T-helper 2 cell treated with Interferon-gamma antibody and Interleukin-4, amounts not matched to agents 5 μg/mL and 100 μg/mL, for 36 hours (primary cell): ENCODE measurements around the gene KBTBD8.

Experiments
- DNase-seq: peaks from one replicate; pipeline ENCODE4 v3.0.0; 2021; ENCODE audit warnings: low spot score
- H3K27ac Mint-ChIP-seq: one replicate; pipeline ENCODE4 v1.8.0; 2021; ENCODE audit warnings: mild to moderate bottlenecking, mixed read lengths
- H3K27me3 Mint-ChIP-seq: one replicate; pipeline ENCODE4 v1.8.0; 2021; ENCODE audit warnings: low read depth, mixed read lengths
- H3K36me3 Mint-ChIP-seq: one replicate; pipeline ENCODE4 v1.8.0; 2021; ENCODE audit warnings: low read depth, mixed read lengths
- H3K4me1 Mint-ChIP-seq: one replicate; pipeline ENCODE4 v1.8.0; 2021; ENCODE audit warnings: low read depth, mixed read lengths
- H3K4me3 Mint-ChIP-seq: one replicate; pipeline ENCODE4 v1.8.0; 2022; ENCODE audit warnings: mild to moderate bottlenecking, moderate library complexity, mixed read lengths
- H3K9me3 Mint-ChIP-seq: one replicate; pipeline ENCODE4 v1.8.0; 2021; ENCODE audit warnings: mixed read lengths

The KBTBD8 gene

GRCh38 chr3:67008388-67008787 is 10.3 kb downstream of the KBTBD8 start:
- no peak for DNase-seq
- Mint-ChIP-seq H3K4me3 (no peak overlapping the region), H3K27me3 (no peaks in the 10 kb centered on the region), H3K4me1 (peaks cover 9% of the 10 kb centered on the region), H3K36me3 (peaks cover 33% of the 10 kb centered on the region), H3K9me3 (no peaks in the 10 kb centered on the region), H3K27ac (no peak overlapping the region)

GRCh38 chr3:67009716-67010115 is 11.6 kb downstream of the KBTBD8 start:
- Mint-ChIP-seq H3K27me3 (no peaks in the 10 kb centered on the region), H3K4me1 (peaks cover 5% of the 10 kb centered on the region), H3K9me3 (no peaks in the 10 kb centered on the region), H3K4me3 (no peak overlapping the region), H3K36me3 (peaks cover 26% of the 10 kb centered on the region), H3K27ac (no peak overlapping the region)
- no peak for DNase-seq

- H3K4me3 Mint-ChIP-seq: no peak overlapping the region
- no peaks in the 10 kb centered on the region for H3K9me3 Mint-ChIP-seq
- no peaks in the 10 kb centered on the region for H3K27me3 Mint-ChIP-seq
- no peak for DNase-seq
- H3K27ac Mint-ChIP-seq: no peak overlapping the region
- peaks cover 17% of the 10 kb centered on the region for H3K36me3 Mint-ChIP-seq
- peaks cover 3% of the 10 kb centered on the region for H3K4me1 Mint-ChIP-seq
Measured at GRCh38 chr3:67011414-67012131, 13.5 kb downstream of the KBTBD8 start.

DNA sequence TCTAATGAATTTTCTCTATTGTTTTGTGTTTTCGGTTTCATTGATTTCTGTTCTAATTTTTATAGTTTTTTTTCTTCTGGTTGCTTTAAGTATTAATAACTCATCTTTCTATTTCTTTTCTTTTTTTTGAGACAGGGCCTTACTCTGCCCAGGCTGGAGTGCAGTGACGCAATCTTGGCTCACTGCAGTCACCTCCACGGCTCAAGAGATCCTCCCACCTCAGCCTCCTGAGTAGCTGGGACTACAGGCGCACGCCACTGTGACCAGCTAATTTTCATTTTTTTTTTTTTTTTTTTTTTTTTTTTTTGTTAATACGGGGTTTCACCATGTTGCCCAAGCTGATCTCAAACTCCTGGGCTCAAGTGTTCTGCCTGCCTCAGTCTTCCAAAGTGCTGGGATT is 14.5 kb downstream of the KBTBD8 start:
- H3K36me3 Mint-ChIP-seq: peaks cover 17% of the 10 kb centered on the region
- no peaks in the 10 kb centered on the region for H3K27me3 Mint-ChIP-seq
- H3K4me1 Mint-ChIP-seq: peaks cover 5% of the 10 kb centered on the region
- H3K27ac Mint-ChIP-seq: no peak overlapping the region
- H3K4me3 Mint-ChIP-seq: no peak overlapping the region
- H3K9me3 Mint-ChIP-seq: no peaks in the 10 kb centered on the region
- DNase-seq: no peak

DNA sequence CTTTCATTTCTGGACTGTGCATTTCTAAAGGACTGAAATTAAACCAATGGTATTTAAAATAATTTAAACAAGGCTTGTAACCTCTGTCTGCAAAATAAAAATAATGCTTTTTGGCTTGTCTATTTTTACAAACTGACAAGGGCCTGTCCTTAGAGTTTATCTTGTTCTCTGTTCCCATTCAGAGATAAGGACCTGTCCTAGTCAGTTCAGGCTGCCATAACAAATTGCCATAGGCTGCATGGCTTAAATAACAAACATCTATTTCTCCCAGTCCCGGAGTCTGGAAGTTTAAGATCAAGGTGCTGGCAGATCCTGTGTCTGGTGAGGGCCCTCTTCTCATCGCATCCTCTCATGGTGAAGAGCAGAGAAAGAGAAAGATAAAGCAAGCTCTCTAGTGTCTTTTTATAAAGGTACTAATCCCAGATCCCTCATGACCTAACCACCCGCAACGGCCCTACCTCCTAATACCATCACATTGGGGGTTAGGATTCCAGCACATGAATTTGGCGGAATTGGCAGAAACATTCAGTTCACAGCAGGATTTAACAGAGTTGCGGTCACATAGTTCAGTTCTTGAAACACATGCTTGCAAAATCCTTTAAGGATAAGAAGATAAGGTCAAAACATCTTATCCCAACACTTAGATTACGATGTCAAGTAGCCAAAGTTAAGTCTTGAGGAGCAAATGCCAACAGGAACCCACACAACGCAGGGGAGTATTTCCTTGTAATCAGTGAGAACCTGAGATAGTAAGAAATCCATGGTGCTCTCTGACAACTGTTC is 17.8 kb downstream of the KBTBD8 start:
- Mint-ChIP-seq H3K36me3 (peaks cover 2% of the 10 kb centered on the region), H3K27me3 (peaks cover 4% of the 10 kb centered on the region), H3K9me3 (no peaks in the 10 kb centered on the region), H3K4me1 (peaks cover 9% of the 10 kb centered on the region), H3K27ac (no peak overlapping the region), H3K4me3 (no peak overlapping the region)
- no peak for DNase-seq

- Mint-ChIP-seq H3K27me3 (peaks cover 4% of the 10 kb centered on the region), H3K4me1 (peaks cover 9% of the 10 kb centered on the region), H3K27ac (no peak overlapping the region), H3K9me3 (no peaks in the 10 kb centered on the region), H3K4me3 (no peak overlapping the region), H3K36me3 (peaks cover 2% of the 10 kb centered on the region)
- no peak for DNase-seq
Measured at GRCh38 chr3:67016522-67017080, 18.5 kb downstream of the KBTBD8 start.

DNA sequence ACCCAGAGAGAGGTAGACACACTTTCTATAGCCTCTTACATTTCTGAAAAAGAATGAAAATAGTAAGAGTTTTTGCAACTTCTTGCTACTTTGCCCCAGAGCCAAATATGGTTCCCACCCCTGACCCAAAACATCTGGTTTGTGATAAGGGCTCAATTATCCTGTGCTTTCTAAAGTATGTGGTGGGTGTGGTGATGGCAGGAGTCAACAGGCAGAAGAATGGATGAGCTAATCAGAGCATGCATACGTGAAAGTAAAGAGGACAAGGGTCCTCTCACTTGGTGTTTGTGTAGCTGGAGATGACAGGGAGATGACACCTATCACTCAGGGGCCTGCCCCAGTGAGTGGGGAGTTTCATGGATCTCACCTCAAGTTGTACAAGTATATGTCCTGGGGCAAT is 19.1 kb downstream of the KBTBD8 start:
- no peak for DNase-seq
- Mint-ChIP-seq H3K27ac (no peak overlapping the region), H3K27me3 (peaks cover 4% of the 10 kb centered on the region), H3K4me3 (no peak overlapping the region), H3K36me3 (no peaks in the 10 kb centered on the region), H3K9me3 (no peaks in the 10 kb centered on the region), H3K4me1 (peaks cover 9% of the 10 kb centered on the region)

GRCh38 chr3:67018105-67018788 is 20.1 kb downstream of the KBTBD8 start:
- H3K27ac Mint-ChIP-seq: no peak overlapping the region
- H3K36me3 Mint-ChIP-seq: no peaks in the 10 kb centered on the region
- H3K4me3 Mint-ChIP-seq: no peak overlapping the region
- H3K4me1 Mint-ChIP-seq: peaks cover 9% of the 10 kb centered on the region
- peaks cover 4% of the 10 kb centered on the region for H3K27me3 Mint-ChIP-seq
- DNase-seq: no peak
- H3K9me3 Mint-ChIP-seq: no peaks in the 10 kb centered on the region

DNA sequence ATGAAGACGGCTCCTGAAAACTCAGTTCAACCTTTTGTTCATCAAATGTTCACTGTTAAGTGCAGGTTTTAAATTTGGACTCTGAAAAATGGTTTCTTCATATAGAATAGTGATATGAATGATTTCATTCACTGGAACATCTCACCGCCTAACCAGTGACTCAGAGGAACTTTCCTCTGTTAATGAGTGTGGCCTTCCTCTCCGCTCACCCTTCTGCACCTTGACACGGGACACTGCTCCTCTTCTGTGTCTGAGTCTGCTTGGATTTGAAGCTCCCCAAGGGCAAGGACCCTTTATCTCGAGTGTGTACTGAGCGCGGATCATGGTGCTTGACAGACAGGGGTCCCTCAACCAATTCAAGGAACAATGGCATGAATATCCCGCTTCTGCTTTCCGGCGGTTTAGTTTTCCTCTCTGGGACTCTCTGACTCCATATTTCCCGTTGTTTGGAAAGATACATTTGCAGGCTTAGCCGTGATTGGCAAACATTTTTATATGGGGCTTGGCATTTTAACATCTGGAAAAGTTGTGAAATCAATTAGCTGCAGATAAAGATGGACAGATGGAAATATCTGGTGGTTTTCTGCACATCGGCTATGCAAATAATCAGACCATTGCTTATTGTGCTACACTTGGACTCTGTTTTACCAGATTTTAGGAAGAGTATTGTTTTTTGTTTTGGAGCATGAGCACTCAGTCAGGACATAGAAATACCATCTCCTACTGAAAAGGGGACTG is 20.9 kb downstream of the KBTBD8 start:
- H3K9me3 Mint-ChIP-seq: no peaks in the 10 kb centered on the region
- no peak overlapping the region for H3K27ac Mint-ChIP-seq
- no peak overlapping the region for H3K4me3 Mint-ChIP-seq
- H3K27me3 Mint-ChIP-seq: peaks cover 4% of the 10 kb centered on the region
- no peaks in the 10 kb centered on the region for H3K36me3 Mint-ChIP-seq
- no peak for DNase-seq
- H3K4me1 Mint-ChIP-seq: peaks cover 9% of the 10 kb centered on the region

DNA sequence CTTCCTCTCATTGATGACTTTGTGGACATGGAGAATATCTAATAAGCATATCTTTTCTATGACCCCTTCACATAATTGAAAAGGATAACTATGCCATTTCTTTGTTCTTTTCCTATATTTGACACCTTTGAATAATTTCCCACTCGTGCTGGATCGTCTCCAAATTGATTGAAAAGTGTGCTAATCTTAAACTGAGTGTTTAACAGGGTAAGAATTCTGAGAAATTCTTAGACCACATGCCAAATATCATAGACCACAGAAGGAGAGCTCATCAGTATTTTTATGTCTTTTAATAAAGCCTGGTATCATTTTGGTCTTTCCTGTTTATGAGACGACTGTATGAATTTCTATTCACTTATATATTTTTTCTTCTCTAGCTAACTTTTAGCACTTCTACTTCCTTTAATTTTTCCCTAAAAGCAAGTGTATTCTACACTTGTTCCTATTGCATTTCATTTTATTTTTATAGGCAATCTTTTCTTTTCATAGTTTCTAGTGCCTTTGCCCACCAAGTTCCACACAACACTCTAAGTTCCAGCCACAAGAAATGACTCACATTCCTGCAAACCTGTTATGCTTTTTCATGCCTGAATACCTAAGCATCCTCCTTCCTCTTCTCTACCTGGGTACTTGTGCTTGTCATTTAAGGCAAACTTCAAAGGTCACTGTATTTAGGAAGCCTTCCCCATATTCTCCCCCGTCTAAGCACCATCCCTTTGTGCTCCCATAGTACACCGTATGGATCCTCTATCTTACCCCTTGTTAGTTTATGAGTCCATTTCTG is 30.1 kb downstream of the KBTBD8 start:
- H3K36me3 Mint-ChIP-seq: no peaks in the 10 kb centered on the region
- peaks cover 2% of the 10 kb centered on the region for H3K27me3 Mint-ChIP-seq
- DNase-seq: no peak
- no peak overlapping the region for H3K4me3 Mint-ChIP-seq
- H3K9me3 Mint-ChIP-seq: no peaks in the 10 kb centered on the region
- no peak overlapping the region for H3K27ac Mint-ChIP-seq
- peaks cover 9% of the 10 kb centered on the region for H3K4me1 Mint-ChIP-seq

DNA sequence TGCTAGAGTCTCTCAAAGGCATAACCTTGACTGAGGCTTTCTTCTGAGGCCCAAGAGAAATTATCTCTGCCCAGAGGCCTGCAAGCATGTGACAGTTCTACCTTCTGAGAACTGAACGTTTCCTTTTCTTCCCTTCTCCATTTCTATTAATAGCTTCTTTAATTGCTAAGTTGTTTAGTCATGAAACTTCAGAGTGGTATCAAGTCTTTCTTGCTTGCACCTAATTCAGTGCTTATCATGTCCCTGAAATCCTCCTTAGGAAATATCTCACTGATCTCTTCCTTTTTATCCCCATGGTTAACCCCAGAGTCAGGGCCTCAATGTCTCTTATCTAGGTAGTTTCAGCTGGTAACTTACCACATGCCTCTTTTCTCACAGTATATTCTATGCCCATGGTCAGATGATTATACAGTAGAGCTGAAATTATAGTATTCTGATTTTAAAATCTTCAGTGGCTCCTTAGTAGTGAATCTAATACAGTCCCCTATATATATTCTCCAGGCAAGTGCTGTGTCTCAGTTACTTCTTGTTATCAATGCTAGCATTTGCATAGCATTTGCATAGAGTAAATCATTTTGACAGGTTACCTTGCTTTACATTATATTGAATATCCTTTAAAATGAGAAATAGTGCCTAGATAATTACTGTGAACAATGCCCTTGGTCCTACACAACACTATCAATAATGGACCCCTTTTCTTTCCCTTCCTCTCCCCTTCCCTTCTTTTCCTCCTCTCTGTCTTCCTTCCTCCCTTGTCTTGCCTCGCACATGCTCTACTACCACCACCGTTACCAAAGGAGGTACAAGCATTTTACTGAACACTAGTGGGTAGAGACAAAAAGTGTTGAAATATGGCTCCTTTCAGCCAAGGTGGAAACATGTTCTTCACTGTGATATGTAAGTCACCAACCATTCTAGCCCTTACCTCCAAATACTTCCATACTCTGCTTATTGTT is 33.0 kb downstream of the KBTBD8 start:
- Mint-ChIP-seq H3K4me3 (no peak overlapping the region), H3K9me3 (no peaks in the 10 kb centered on the region), H3K36me3 (no peaks in the 10 kb centered on the region), H3K4me1 (peaks cover 9% of the 10 kb centered on the region), H3K27me3 (peaks cover 2% of the 10 kb centered on the region), H3K27ac (no peak overlapping the region)
- no peak for DNase-seq

DNA sequence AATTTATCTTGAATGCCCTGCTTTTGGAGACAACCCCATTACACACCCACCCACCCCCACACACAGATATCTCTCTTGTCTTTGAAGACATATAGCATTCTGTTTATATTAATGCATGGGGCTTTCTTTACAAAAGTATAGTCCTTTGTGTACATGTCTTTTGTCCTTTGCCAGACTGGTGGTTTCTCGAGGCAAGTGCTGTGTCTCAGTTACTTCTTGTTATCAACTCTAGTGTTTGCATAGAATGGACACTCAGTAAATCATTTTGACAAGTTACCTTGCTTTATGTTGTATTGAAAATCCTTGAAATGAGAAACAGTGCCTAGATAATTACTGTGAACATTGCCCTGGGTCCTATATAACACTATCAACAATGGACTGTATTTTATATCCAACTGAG is 33.9 kb downstream of the KBTBD8 start:
- no peaks in the 10 kb centered on the region for H3K36me3 Mint-ChIP-seq
- peaks cover 2% of the 10 kb centered on the region for H3K27me3 Mint-ChIP-seq
- H3K4me1 Mint-ChIP-seq: peaks cover 9% of the 10 kb centered on the region
- H3K9me3 Mint-ChIP-seq: no peaks in the 10 kb centered on the region
- no peak overlapping the region for H3K27ac Mint-ChIP-seq
- DNase-seq: no peak
- H3K4me3 Mint-ChIP-seq: no peak overlapping the region
